Osteocyte (in vitro differentiated cells): Measurements from ENCODE around the gene HDAC10. TPM values are rescaled to one million over a fixed set of nuclear protein-coding genes. Genes with fewer than 3 reads are reported as not detected.

ENCODE experiments used
- DNase-seq: peaks from one replicate; pipeline ENCODE4 v3.0.0; 2021; ENCODE audit warnings: mixed read lengths; ENCODE audit not compliant: unreplicated experiment; ENCODE audit errors: extremely low spot score
- H3K27ac Mint-ChIP-seq: one replicate; pipeline ENCODE4 v1.8.0; 2021; ENCODE audit warnings: mild to moderate bottlenecking, mixed read lengths; ENCODE audit not compliant: unreplicated experiment
- H3K27me3 Mint-ChIP-seq: one replicate; pipeline ENCODE4 v1.8.0; 2021; ENCODE audit warnings: mixed read lengths; ENCODE audit not compliant: unreplicated experiment
- H3K36me3 Mint-ChIP-seq: one replicate; pipeline ENCODE4 v1.8.0; 2021; ENCODE audit warnings: mixed read lengths; ENCODE audit not compliant: unreplicated experiment
- H3K4me1 Mint-ChIP-seq: one replicate; pipeline ENCODE4 v1.8.0; 2021; ENCODE audit warnings: mixed read lengths; ENCODE audit not compliant: unreplicated experiment
- H3K4me3 Mint-ChIP-seq: one replicate; pipeline ENCODE4 v1.8.0; 2021; ENCODE audit warnings: mild to moderate bottlenecking, moderate library complexity, mixed read lengths; ENCODE audit not compliant: unreplicated experiment
- H3K9me3 Mint-ChIP-seq: one replicate; pipeline ENCODE4 v1.8.0; 2021; ENCODE audit warnings: mixed read lengths; ENCODE audit not compliant: unreplicated experiment
- total RNA-seq: library from RNA; stranded (reverse); gene quantifications from 2 replicates; pipeline ENCODE4 v1.2.1, GENCODE V29; 2021
- TF ChIP-seq, protein P1 (sequence below): fragments of 200-600 bp; sonication (generic); IDR thresholded peaks from 2 replicates; pipeline ENCODE4 v1.5.0; 2021; ENCODE audit warnings: antibody characterized with exemption, mild to moderate bottlenecking, moderate library complexity

Gene HDAC10
- total RNA-seq, 1 donor from 2014 or later = 38.3 TPM

- no peaks in the 10 kb centered on the region for H3K27me3 Mint-ChIP-seq
- H3K9me3 Mint-ChIP-seq = no peaks in the 10 kb centered on the region
- H3K4me3 Mint-ChIP-seq = no peak overlapping the region
- DNase-seq = no peak
- TF ChIP-seq, protein P1, sequence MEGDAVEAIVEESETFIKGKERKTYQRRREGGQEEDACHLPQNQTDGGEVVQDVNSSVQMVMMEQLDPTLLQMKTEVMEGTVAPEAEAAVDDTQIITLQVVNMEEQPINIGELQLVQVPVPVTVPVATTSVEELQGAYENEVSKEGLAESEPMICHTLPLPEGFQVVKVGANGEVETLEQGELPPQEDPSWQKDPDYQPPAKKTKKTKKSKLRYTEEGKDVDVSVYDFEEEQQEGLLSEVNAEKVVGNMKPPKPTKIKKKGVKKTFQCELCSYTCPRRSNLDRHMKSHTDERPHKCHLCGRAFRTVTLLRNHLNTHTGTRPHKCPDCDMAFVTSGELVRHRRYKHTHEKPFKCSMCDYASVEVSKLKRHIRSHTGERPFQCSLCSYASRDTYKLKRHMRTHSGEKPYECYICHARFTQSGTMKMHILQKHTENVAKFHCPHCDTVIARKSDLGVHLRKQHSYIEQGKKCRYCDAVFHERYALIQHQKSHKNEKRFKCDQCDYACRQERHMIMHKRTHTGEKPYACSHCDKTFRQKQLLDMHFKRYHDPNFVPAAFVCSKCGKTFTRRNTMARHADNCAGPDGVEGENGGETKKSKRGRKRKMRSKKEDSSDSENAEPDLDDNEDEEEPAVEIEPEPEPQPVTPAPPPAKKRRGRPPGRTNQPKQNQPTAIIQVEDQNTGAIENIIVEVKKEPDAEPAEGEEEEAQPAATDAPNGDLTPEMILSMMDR = no peak
- no peak overlapping the region for H3K27ac Mint-ChIP-seq
- peaks cover 8% of the 10 kb centered on the region for H3K4me1 Mint-ChIP-seq
- no peaks in the 10 kb centered on the region for H3K36me3 Mint-ChIP-seq
Observed at GRCh38 chr22:50253941-50254340, 2.9 kb upstream of the HDAC10 start.

GRCh38 chr22:50253046-50253915 lies 2.2 kb upstream of the HDAC10 start:
- H3K9me3 Mint-ChIP-seq = no peaks in the 10 kb centered on the region
- H3K4me1 Mint-ChIP-seq = peaks cover 8% of the 10 kb centered on the region
- H3K27me3 Mint-ChIP-seq = no peaks in the 10 kb centered on the region
- H3K4me3 Mint-ChIP-seq = no peak overlapping the region
- TF ChIP-seq, protein P1 = no peak
- no peaks in the 10 kb centered on the region for H3K36me3 Mint-ChIP-seq
- no peak for DNase-seq
- no peak overlapping the region for H3K27ac Mint-ChIP-seq

GRCh38 chr22:50252082-50253045 lies 1.3 kb upstream of the HDAC10 start:
- Mint-ChIP-seq H3K4me3 (peak overlapping the region; percentile 45), H3K27ac (no peak overlapping the region), H3K4me1 (peaks cover 10% of the 10 kb centered on the region), H3K36me3 (no peaks in the 10 kb centered on the region), H3K9me3 (no peaks in the 10 kb centered on the region), H3K27me3 (no peaks in the 10 kb centered on the region)
- TF ChIP-seq, protein P1 = peak; percentile 77
- no peak for DNase-seq

DNA sequence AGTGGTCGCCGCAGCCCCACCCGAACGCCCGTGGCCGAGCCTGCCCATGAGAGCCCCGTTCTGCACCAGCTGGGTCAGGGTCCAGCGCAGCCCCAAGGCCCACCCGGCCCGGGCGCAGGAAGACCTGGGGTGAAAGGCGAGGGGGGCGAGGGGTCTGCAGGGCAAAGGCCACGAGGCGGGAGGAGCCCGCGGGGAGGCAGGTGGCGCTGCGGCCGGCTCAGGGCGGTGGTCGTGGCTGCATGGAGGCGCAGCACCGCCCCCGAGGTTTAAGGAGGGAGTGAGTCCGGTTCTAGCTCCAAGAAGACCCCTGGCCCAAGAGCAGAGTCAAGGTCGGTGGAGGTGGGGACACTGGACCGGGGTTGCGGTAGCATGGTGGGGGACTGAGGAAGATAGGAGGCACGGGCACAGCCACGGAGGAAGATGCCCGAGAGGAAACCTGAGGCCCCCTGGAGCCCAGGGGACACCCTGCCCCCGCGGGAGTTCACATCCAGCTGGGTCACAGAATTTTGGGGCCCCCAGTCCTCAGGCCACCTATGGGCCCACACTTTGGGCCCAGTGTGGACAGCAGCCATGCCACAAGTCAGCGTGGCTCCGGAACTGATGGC lies 514 bp upstream of the HDAC10 start:
- H3K9me3 Mint-ChIP-seq = no peaks in the 10 kb centered on the region
- TF ChIP-seq, protein P1 = no peak
- H3K4me3 Mint-ChIP-seq = peak overlapping the region; percentile 26
- H3K36me3 Mint-ChIP-seq = no peaks in the 10 kb centered on the region
- H3K27ac Mint-ChIP-seq = no peak overlapping the region
- H3K27me3 Mint-ChIP-seq = no peaks in the 10 kb centered on the region
- no peak for DNase-seq
- peaks cover 10% of the 10 kb centered on the region for H3K4me1 Mint-ChIP-seq
